ENCODE data around the gene SLF2.
"Not testable (repeated sequence)": the region's sequence is repeated elsewhere in the genome, so short reads cannot be mapped to it uniquely, and the experiment has no call there.

SLF2 gene

GRCh38 chr10:100878291-100878910, 34.4 kb upstream of the SLF2 start:
- DNase-seq (ENCODE audit: low spot score), result no peak

- no peak for DNase-seq (ENCODE audit: low spot score)
Observed at GRCh38 chr10:100879741-100880360, 32.9 kb upstream of the SLF2 start.

DNA sequence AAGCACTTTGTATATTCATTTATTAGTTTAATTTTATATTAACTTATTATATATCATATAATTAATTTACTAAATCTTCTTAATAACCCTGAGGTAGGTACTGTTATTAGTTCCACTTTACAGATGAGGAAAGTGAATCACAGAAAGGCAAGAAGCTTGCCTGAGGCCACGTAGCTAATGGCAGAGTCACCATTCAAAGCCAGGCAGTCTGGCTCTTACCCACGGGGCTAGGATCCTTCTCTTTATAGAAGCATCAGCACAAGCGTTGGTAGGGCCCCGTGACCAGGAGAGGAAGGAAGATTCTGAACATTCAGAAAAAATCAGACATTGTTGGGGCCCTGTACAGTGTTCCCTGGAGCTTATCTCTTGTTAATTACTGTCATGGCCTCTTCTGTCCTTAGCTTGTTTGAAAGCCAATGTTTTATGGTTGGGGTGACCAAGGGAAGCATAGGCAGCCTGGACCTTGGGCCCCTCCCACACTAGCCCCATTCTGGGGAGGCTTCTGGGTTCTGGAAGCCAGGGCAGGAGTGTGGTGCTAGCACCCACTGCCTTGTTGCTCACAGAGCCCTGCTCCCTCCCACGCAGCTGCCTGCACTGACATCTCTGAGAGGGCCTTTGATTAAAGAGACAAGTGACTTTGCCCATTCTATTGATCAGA, 31.1 kb upstream of the SLF2 start:
- DNase-seq (ENCODE audit: low spot score), result no peak

- DNase-seq (ENCODE audit: low spot score), result no peak
Observed at GRCh38 chr10:100882252-100882651, 30.5 kb upstream of the SLF2 start.

DNA sequence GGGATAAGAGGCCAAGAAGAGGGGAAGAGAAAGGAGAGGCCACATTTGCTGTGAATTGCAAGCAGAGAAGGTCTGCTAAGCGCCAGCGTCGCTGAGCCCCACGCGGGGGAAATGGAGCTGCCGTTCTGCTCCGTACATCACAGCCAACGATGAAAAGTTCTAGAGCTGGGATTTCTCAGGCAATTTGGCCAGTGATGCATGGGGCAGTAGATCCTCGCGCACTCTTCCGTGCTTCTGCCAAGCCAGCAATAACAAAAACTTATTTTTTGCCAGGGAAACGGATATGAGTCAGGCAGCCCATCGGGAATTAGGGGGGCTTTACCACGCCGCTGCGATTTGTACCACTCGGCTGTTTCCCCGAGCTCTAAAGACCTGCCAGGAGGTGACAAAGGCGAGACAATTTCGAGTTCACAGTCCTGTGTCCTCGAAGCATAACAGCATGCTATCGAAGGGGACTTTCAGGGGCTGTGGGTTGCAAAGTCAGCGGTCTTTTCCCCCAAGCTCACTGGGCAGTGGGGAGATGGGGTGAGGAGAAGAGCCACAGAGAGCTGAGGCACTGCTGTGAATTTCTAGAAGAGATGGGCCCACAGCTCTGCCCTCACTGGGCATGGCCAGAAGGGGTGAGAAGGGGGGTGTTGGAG, 30.0 kb upstream of the SLF2 start:
- peak; percentile 65 for DNase-seq (ENCODE audit: low spot score)

GRCh38 chr10:100883312-100883821, 29.4 kb upstream of the SLF2 start:
- peak; percentile 71 for DNase-seq (ENCODE audit: low spot score)

DNA sequence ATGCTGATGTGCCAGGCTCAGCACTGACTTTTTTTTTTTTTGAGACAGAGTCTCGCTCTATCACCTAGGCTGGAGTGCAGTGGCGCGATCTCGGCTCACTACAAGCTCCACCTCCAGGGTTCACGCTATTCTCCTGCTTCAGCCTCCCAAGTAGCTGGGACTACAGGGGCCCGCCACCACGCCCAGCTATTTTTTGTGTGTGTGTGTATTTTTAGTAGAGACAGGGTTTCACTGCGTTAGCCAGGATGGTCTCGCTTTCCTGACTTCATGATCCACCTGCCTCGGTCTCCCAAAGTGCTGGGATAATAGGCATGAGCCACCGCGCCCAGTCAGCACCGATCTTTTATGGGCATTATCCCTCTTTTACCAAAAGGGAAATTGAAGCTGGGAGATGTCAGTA, 27.2 kb upstream of the SLF2 start:
- DNase-seq (ENCODE audit: low spot score), result not testable (repeated sequence)

DNA sequence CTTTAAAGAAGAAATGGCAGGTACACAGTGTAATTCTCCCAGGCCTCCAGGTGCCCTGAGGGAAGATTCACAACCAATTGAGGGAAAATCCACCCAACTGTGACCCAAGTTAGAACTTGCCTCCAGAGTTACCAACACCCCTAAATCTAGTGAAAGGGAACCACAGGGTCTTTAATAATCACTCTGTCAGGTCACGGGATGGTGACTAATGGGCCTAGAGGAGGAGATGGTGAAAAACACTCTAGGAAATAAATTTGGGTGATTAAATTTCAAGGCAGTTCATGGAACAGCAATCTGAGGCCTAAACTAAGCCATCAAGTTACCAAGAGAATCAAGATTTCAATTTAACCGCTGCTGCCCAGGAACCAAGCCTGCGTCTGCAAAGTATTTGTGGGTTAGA, 26.7 kb upstream of the SLF2 start:
- peak; percentile 22 for DNase-seq (ENCODE audit: low spot score)

- no peak for DNase-seq (ENCODE audit: low spot score)
Observed at GRCh38 chr10:100886521-100886920, 26.2 kb upstream of the SLF2 start.

- DNase-seq (ENCODE audit: low spot score), result peak; percentile 79
Observed at GRCh38 chr10:100886963-100887362, 25.8 kb upstream of the SLF2 start.

DNA sequence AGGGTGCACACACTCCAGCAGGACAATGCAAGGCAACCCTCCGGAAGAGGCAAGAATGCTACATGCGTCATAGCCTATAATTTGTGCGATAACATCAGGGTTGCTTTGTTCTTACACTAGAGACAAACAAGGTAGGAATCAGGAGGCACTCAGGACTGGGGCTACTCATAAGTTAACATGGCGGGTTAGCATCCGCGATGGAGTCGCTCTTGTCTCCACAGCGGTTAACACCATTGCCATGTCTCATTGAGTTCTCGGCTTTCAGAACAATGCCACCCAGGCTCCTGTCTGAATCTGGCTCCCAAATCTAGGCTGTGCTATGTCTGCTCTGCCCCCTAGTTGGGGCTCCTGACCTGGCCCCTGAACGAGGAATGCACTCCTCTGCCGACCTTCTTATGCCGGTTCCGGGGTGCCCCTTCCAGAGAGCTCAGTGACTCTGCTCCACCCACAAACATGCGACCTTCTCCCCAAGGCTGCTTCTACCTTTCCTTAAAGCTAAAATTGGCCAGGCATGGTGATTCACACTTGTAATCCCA, 24.9 kb upstream of the SLF2 start:
- DNase-seq (ENCODE audit: low spot score), result peak; percentile 28

DNA sequence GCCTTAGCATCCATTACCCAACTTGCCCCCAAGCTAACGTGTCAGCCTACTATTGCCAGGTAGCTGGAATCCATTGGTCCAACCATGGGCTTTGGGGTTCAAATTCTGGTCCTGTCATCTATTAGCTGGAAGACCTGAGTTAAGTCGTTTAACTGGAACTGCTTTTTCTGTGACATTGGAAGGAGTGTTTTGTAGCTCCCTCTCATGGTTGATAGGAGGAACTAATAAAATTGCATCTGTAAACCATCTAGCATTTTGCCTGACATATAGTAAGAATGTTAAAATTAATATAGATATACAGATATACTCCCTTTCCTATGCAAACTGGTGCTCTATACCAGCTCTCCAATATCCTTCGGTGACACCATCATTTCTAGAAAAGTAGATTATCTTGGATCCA, 23.8 kb upstream of the SLF2 start:
- DNase-seq (ENCODE audit: low spot score), result no peak

GRCh38 chr10:100889546-100889945, 23.2 kb upstream of the SLF2 start:
- peak; percentile 53 for DNase-seq (ENCODE audit: low spot score)

GRCh38 chr10:100890141-100890672, 22.6 kb upstream of the SLF2 start:
- DNase-seq (ENCODE audit: low spot score), result no peak

DNA sequence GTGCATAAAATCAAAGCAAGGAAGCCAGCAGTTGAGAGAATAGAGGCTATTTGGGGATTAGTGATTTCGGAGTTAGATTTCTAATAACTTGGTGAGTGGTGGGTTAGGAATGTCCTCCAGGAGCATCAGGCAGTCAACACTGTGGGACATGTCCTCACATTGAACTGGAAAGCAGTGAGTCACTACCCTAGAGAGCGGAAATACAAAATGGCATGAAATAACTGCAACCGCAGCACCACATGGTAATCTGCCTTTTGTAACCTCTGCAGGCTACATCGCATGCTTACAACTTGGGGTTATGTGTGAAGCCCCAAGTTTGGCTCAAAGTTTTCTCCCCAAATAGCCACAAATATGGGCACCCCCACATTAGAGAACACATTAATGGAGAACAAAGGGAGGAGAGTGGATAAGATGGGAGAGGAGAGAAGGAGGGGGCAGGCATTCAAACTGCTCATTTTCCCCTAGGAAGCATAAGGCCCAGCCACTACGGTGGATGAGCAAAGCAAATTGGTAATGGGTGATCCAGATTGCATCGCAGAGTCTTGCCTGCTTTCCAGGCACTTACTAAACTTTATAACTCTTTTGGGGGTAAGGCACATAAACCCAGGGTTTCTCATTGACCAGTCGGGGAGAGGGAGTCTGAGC, 22.0 kb upstream of the SLF2 start:
- DNase-seq (ENCODE audit: low spot score), result peak; percentile 59

- no peak for DNase-seq (ENCODE audit: low spot score)
Observed at GRCh38 chr10:100894033-100894432, 18.7 kb upstream of the SLF2 start.

- no peak for DNase-seq (ENCODE audit: low spot score)
Observed at GRCh38 chr10:100894589-100895294, 18.0 kb upstream of the SLF2 start.

GRCh38 chr10:100895346-100895745, 17.4 kb upstream of the SLF2 start:
- no peak for DNase-seq (ENCODE audit: low spot score)

GRCh38 chr10:100895896-100896295, 16.9 kb upstream of the SLF2 start:
- DNase-seq (ENCODE audit: low spot score), result no peak

DNA sequence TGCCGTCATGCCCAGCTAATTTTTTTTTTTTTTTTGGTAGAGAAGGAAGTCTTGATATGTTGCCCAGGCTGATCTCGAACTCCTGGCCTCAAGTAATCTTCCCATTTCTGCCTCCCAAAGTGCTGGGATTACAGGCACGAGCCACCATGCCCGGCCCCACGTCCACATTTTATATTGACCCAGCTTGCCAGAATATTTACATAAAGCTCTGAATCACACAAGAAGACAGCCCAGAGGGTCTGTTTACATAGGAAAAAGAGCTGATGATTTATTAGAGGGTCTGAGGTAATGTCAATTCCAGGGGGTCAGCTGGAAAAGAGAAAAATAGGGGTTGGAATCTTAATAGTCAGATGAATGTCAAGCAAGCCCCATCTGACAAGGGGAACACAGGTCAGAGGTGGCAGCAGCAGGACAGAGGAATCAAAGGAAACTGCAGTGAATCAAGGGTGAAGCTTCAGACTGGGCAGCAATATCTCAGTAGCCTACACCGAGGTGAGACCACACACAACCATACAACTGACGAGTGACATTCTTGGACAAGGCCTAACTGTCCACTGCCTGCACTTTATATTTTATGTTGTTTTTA, 15.8 kb upstream of the SLF2 start:
- no peak for DNase-seq (ENCODE audit: low spot score)

DNA sequence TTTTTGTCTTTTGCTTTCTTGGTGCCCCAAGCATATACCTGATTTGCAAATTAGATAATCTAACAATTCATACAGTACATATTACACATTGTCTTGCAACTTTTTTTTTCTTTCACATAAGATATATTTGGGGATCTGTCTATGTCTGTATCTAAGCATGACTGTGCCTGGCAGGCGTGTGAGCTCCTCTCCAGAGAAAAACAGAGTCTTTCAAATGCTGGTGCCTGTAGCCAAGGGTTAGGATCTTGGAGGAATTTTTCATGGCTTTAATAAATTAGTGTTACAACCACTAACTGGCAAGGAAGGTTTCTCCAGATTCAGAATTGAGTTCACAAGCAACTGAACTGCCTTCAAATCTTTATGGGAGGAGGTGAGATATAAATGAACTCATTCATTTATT, 14.8 kb upstream of the SLF2 start:
- DNase-seq (ENCODE audit: low spot score), result no peak

All from left forelimb (tissue), 1 donor.